Neural cell (in vitro differentiated cells): Measurements from ENCODE around the gene PEAK1.

Source experiments
- EP300 ChIP-seq: fragments of 450-650 bp; conservative IDR thresholded peaks from 2 replicates; pipeline ENCODE4 v1.6.1; 2014; ENCODE audit warnings: antibody characterized with exemption, mild to moderate bottlenecking, moderate library complexity; ENCODE audit not compliant: poor library complexity, severe bottlenecking
- EZH2 ChIP-seq: fragments of 200-600, 300-800 bp; shearing (Covaris generic), sonication (generic); IDR thresholded peaks from 2 replicates; pipeline ENCODE4 v1.6.1; 2014; ENCODE audit warnings: antibody characterized with exemption, low read length, borderline replicate concordance, mild to moderate bottlenecking; ENCODE audit not compliant: insufficient read depth, poor library complexity, severe bottlenecking
- SMC3 ChIP-seq: fragments of 450-650 bp; conservative IDR thresholded peaks from 2 replicates; pipeline ENCODE4 v1.6.1; 2014; ENCODE audit warnings: antibody characterized with exemption, mild to moderate bottlenecking, moderate library complexity; ENCODE audit not compliant: poor library complexity
- TF ChIP-seq, protein P1 (sequence below): fragments of 450-650 bp; IDR thresholded peaks from 2 replicates; pipeline ENCODE4 v1.5.1; 2014; ENCODE audit warnings: antibody characterized with exemption, mild to moderate bottlenecking, moderate library complexity; ENCODE audit not compliant: poor library complexity, severe bottlenecking
- TF ChIP-seq, protein P2 (sequence below): IDR thresholded peaks from 2 replicates; pipeline ENCODE4 v1.6.1; 2012; ENCODE audit warnings: borderline replicate concordance

DNA sequence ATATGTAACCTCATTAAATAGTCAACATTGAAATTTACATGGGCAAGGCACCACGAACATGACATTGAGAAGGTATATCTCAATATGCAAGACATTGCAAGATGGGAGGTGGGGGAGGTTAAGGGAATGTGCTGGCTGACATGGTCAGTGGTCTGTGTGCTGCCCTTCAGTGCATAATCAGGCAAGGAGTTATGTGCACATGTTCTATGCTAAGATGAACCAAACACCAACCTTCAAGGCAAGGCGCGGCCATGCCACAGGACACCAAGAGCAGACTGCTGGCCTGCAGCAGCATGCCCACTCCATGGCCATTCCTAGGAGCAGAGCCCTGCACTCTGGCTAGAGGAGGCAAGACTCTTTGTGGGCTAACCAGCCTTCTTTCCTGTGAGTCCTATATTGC lies 308.1 kb downstream of the PEAK1 start:
- TF ChIP-seq, protein P1, sequence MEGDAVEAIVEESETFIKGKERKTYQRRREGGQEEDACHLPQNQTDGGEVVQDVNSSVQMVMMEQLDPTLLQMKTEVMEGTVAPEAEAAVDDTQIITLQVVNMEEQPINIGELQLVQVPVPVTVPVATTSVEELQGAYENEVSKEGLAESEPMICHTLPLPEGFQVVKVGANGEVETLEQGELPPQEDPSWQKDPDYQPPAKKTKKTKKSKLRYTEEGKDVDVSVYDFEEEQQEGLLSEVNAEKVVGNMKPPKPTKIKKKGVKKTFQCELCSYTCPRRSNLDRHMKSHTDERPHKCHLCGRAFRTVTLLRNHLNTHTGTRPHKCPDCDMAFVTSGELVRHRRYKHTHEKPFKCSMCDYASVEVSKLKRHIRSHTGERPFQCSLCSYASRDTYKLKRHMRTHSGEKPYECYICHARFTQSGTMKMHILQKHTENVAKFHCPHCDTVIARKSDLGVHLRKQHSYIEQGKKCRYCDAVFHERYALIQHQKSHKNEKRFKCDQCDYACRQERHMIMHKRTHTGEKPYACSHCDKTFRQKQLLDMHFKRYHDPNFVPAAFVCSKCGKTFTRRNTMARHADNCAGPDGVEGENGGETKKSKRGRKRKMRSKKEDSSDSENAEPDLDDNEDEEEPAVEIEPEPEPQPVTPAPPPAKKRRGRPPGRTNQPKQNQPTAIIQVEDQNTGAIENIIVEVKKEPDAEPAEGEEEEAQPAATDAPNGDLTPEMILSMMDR = no peak
- no peak for TF ChIP-seq EP300
- TF ChIP-seq, protein P2, sequence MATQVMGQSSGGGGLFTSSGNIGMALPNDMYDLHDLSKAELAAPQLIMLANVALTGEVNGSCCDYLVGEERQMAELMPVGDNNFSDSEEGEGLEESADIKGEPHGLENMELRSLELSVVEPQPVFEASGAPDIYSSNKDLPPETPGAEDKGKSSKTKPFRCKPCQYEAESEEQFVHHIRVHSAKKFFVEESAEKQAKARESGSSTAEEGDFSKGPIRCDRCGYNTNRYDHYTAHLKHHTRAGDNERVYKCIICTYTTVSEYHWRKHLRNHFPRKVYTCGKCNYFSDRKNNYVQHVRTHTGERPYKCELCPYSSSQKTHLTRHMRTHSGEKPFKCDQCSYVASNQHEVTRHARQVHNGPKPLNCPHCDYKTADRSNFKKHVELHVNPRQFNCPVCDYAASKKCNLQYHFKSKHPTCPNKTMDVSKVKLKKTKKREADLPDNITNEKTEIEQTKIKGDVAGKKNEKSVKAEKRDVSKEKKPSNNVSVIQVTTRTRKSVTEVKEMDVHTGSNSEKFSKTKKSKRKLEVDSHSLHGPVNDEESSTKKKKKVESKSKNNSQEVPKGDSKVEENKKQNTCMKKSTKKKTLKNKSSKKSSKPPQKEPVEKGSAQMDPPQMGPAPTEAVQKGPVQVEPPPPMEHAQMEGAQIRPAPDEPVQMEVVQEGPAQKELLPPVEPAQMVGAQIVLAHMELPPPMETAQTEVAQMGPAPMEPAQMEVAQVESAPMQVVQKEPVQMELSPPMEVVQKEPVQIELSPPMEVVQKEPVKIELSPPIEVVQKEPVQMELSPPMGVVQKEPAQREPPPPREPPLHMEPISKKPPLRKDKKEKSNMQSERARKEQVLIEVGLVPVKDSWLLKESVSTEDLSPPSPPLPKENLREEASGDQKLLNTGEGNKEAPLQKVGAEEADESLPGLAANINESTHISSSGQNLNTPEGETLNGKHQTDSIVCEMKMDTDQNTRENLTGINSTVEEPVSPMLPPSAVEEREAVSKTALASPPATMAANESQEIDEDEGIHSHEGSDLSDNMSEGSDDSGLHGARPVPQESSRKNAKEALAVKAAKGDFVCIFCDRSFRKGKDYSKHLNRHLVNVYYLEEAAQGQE = no peak
- no peak for TF ChIP-seq SMC3
- TF ChIP-seq EZH2 = no peak
